ENCODE results near the gene HOMER2.
"Not testable (repeated sequence)": the region's sequence is repeated elsewhere in the genome, so short reads cannot be mapped to it uniquely, and the experiment has no call there.

HOMER2 gene

DNA sequence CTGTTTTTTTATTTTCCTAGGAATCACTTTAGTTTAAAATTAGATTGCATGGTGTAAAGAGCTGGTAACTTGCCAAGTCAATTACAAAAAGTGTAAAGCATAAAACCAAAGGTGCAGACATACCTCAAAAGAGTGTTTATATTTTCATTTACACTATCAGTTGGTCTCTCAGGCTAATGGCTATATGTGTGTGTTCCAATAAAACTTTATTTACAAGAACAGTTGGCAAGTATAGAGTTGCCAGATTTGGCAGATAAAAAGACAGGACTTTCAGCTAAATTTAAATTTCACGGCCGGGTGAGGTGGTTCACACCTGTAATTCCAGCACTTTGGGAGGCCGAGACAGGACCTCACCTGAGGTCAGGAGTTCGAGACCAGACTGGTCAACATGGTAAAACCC, 41.1 kb downstream of the HOMER2 start:
- Mint-ChIP-seq H3K4me3 (no peak overlapping the region), H3K9me3 (peaks cover 21 to 23% of the 10 kb centered on the region in 2 donors), H3K27me3 (peaks cover 4 to 7% of the 10 kb centered on the region in 2 donors), H3K4me1 (peaks cover 12 to 35% of the 10 kb centered on the region in 2 donors), H3K27ac (no peak overlapping the region), H3K36me3 (peaks cover 63 to 65% of the 10 kb centered on the region in 2 donors)
- no peak for ATAC-seq (replicated peaks)
- DNase-seq: no peak

DNA sequence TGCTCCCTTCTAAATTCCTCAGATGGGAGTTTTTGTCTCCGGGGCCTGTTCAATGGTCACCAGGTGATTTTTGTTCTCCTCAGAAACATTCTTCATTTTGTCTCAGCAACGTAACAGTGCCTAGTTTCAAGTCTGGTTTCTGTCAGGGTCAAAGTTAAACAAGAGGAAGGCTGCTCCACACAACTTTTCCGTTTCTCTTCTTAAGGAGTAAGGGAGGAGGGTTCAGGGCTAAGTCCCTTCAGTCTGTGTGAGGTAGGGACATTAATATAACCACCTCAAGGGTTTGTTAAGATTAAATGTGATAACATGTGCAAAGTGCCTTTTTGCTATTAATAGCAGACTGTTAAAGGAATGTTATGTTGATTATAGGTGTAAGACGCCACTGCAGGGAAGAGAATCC, 41.8 kb downstream of the HOMER2 start:
- ATAC-seq (replicated peaks) (no peak), DNase-seq (no peak)
- no peak overlapping the region for H3K4me3 Mint-ChIP-seq
- peaks cover 12 to 39% of the 10 kb centered on the region in 2 donors for H3K4me1 Mint-ChIP-seq
- H3K27me3 Mint-ChIP-seq: peaks cover 4 to 7% of the 10 kb centered on the region in 2 donors
- H3K36me3 Mint-ChIP-seq: peaks cover 65% of the 10 kb centered on the region in 2 donors
- H3K27ac Mint-ChIP-seq: peak overlapping the region; percentile 25
- peaks cover 22 to 23% of the 10 kb centered on the region in 2 donors for H3K9me3 Mint-ChIP-seq

DNA sequence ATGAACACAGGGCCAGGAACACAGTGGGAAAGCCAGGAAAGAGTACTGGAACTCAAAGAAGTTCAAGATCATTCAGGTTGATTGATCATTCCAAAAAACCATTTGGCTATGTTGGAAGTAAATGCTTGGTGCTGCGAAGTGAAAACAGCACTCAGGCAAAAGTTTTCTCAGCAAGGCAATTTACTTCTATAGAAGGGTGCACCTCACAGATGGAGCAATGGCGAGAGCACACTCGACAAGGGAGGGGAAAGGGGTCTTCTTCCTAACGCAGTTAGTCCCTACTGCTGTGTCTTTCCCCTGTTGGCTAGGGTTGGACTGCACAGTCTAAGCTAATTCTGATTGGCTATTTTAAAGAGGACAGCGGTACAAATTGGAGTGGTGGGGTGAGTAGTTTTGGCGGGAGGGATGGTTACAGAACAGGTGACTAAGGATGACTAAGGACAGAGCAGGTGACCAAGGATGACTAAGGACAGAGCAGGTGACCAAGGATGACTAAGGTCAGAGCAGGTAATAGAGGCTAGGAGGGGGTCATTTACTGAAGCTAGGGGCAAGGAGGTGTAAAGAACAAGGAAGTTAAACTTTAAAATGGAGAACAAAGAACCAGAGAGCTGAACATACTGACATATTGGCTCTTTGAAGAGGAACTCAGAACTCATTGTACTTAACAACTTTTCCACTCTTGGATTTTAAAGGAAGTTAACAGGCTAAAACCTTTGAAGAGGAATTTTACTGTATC, 43.3 kb downstream of the HOMER2 start:
- H3K4me1 Mint-ChIP-seq: peaks cover 11 to 49% of the 10 kb centered on the region in 2 donors
- H3K27me3 Mint-ChIP-seq: peaks cover 0 to 7% of the 10 kb centered on the region in 2 donors
- H3K36me3 Mint-ChIP-seq: peaks cover 56 to 64% of the 10 kb centered on the region in 2 donors
- peak overlapping the region; percentile 88 for H3K27ac Mint-ChIP-seq
- H3K9me3 Mint-ChIP-seq: peaks cover 22 to 23% of the 10 kb centered on the region in 2 donors
- peak; percentile 67 to 72 for ATAC-seq (replicated peaks)
- no peak for DNase-seq
- no peak overlapping the region for H3K4me3 Mint-ChIP-seq

DNA sequence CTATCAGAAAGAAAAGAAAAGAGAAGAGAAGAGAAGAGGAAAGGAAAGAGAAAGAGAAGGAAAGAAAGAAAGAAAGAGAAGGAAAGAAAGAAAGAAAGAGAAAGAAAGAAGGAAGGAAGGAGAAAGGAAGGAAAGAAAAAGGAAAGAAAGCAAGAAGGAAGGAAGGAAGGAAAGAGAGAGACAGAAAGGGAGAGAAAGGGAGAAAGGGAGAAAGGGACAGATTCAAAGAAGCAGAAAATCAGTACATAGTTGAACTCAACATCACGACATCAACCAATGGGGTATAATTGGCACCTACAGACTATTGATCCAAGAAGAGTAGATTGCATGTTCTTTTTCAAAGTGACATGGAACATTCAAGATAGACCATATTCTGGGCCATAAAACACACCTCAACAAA, 45.2 kb downstream of the HOMER2 start:
- peaks cover 11 to 54% of the 10 kb centered on the region in 2 donors for H3K4me1 Mint-ChIP-seq
- no peak for ATAC-seq (replicated peaks)
- H3K27ac Mint-ChIP-seq: no peak overlapping the region

DNA sequence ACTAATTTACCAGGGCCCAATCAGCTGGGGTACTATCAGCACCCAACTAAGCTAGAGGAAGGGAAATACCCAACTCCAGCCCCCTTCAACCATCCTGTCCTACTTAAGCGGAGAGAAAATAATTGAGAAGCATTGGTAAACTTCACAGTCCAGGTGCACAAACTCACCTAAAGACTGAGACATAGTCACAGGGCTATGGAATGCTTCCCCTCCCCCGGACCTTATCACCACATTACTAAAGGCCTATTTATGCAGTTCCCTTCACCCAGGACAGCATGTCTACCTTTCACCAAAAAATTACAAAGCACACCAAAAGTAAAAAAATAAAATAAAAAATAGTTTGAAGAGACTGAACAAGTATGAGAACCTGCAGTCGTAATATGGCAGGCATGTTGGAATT, 47.9 kb downstream of the HOMER2 start:
- no peak for DNase-seq
- H3K27ac Mint-ChIP-seq: no peak overlapping the region
- ATAC-seq (replicated peaks): no peak
- peaks cover 7 to 31% of the 10 kb centered on the region in 2 donors for H3K4me1 Mint-ChIP-seq
- peaks cover 20 to 23% of the 10 kb centered on the region in 2 donors for H3K9me3 Mint-ChIP-seq
- H3K4me3 Mint-ChIP-seq: no peak overlapping the region
- H3K27me3 Mint-ChIP-seq: peaks cover 0 to 7% of the 10 kb centered on the region in 2 donors
- H3K36me3 Mint-ChIP-seq: peaks cover 42 to 46% of the 10 kb centered on the region in 2 donors

More for the DNA sequence above, 45.2 kb downstream of the HOMER2 start:
- H3K4me3 Mint-ChIP-seq: no peak overlapping the region
- H3K9me3 Mint-ChIP-seq: peaks cover 22 to 23% of the 10 kb centered on the region in 2 donors
- no peak for DNase-seq
- peaks cover 0 to 7% of the 10 kb centered on the region in 2 donors for H3K27me3 Mint-ChIP-seq
- H3K36me3 Mint-ChIP-seq: peaks cover 54 to 61% of the 10 kb centered on the region in 2 donors

DNA sequence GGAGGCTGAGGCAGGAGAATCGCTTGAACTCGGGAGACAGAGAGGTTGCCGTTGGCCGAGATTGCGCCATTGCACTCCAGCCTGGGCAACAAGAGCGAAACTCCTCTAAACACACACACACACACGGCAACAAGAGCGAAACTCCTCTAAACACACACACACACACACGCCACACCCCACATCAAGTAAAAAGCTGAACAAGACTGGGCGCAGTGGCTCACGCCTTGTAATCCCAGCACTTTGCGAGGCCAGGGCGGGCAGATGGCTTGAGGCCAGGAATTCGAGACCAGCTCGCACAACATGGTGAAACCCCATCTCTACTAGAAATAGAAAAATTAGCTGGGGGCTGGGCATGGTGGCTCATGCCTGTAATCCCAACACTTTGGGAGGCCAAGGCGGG, 49.0 kb downstream of the HOMER2 start:
- ATAC-seq (replicated peaks) (no peak), DNase-seq (no peak)
- H3K9me3 Mint-ChIP-seq: peaks cover 10 to 13% of the 10 kb centered on the region in 2 donors
- peaks cover 31 to 36% of the 10 kb centered on the region in 2 donors for H3K36me3 Mint-ChIP-seq
- no peak overlapping the region for H3K27ac Mint-ChIP-seq
- peaks cover 3 to 26% of the 10 kb centered on the region in 2 donors for H3K4me1 Mint-ChIP-seq
- no peak overlapping the region for H3K4me3 Mint-ChIP-seq
- H3K27me3 Mint-ChIP-seq: peaks cover 0 to 7% of the 10 kb centered on the region in 2 donors

DNA sequence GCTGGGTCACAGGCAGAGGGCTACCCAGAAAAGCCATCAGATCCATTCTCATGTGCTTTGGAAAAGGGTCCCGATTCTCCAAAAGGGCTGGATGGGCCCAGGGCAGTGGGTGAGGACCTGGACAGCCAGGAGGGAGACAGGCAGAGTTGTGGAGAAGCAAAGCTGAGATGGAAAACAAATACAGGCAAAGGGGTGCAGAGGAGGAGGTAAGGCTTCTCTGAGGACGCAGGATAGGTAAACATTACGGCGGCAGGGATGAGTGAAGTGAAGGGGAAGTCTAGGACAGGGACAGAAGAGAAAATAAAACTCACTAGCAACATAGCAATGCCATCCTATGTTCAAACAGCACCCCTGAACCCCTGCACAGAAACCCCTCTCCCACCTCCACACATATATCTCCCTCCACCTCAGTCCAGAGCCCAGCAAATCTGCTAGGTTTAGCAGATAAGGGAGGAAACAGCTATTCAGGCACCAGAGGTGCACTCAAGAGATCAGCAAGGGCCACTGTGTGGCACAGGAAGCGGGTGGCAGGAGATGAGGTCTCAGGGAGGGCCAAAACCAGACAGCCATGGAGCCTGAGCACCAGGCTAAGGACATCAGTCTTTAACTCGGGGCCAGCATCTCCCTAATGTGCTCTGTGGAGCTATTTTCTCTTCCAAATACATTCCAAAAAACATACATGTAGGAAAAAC, 51.3 kb downstream of the HOMER2 start:
- H3K4me1 Mint-ChIP-seq: peaks cover 9 to 32% of the 10 kb centered on the region in 2 donors

DNA sequence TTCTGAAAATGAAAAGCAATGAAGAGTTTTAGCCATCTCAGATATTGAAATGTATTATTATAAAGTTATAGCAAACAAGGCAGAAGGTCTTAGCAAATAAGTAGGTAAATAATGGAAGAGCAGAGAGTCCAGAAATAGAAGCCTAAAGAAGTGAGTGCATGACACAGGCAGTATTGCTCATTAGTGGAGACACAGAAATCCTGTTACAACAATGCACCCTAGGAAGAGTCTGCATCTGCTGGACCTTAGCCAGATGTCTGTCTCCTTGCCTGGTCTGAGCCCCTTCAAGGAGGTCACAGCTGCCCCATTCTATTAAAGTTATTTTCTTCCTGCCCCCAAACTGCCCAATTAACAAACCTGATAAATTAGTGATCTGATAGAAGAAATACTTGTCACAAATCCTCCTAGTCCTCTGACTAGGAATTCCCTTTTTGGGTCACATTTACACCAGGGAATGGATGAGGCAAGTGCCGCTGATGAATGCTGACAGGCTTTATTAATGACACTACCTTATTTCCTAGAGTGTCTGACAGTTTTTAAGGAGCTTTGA, 51.9 kb downstream of the HOMER2 start:
- DNase-seq: no peak

More for the DNA sequence above, 51.3 kb downstream of the HOMER2 start:
- Mint-ChIP-seq H3K27me3 (no peaks in the 10 kb centered on the region), H3K9me3 (peaks cover 0 to 1% of the 10 kb centered on the region in 2 donors), H3K36me3 (peaks cover 28 to 29% of the 10 kb centered on the region in 2 donors), H3K4me3 (no peak overlapping the region), H3K27ac (no peak overlapping the region)
- ATAC-seq (replicated peaks) (no peak), DNase-seq (no peak)

DNA sequence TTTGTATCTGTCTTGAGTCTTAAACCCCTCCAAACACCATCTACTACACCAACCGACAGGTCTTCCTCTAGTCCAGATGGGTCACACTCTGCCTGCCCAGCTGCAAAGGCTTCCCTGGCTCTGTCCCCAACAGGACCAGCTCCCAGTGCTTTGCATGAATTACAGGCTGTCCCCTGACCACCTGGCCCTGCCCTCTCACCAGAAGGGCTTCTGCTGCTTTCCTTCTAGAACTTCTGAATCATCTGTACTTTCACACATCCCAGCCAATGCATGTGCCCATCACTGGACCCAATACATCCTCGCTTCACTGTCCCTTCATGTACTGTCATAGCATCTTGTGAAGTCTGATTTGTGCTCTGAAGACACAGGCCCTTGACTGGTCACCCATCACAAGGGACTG, 53.6 kb downstream of the HOMER2 start:
- peaks cover 11 to 27% of the 10 kb centered on the region in 2 donors for H3K4me1 Mint-ChIP-seq
- H3K27me3 Mint-ChIP-seq: no peaks in the 10 kb centered on the region
- no peak for DNase-seq
- H3K36me3 Mint-ChIP-seq: peaks cover 30 to 34% of the 10 kb centered on the region in 2 donors
- ATAC-seq (replicated peaks): no peak
- H3K9me3 Mint-ChIP-seq: no peaks in the 10 kb centered on the region
- H3K27ac Mint-ChIP-seq: no peak overlapping the region
- H3K4me3 Mint-ChIP-seq: peak overlapping the region in 1 of 2 donors; percentile 3

More for the DNA sequence above, 51.9 kb downstream of the HOMER2 start:
- H3K4me3 Mint-ChIP-seq: no peak overlapping the region
- no peak overlapping the region for H3K27ac Mint-ChIP-seq
- no peaks in the 10 kb centered on the region for H3K27me3 Mint-ChIP-seq
- peaks cover 13 to 33% of the 10 kb centered on the region in 2 donors for H3K4me1 Mint-ChIP-seq
- H3K36me3 Mint-ChIP-seq: peaks cover 31 to 36% of the 10 kb centered on the region in 2 donors
- no peaks in the 10 kb centered on the region for H3K9me3 Mint-ChIP-seq
- ATAC-seq (replicated peaks): no peak

DNA sequence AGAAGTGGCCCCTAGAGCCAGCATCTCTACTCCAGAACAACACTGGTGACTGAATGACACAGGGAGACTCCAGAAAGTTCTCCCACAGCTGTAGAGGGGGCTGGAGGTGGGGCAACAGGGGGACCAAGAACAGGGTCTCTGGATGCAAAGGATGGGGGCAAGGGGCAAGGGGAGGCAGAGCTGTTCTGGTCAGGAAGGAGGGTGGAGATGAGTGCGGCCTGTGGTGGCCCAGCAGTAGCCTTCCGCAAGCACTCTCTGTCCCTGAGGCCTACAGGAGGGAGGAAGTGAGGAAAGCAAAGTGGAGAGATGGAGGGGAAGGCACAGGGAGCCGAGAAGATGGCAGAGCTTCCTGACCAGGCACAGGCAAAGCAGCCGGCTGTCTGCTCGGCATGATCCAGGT, 56.5 kb downstream of the HOMER2 start:
- H3K36me3 Mint-ChIP-seq: peaks cover 35 to 39% of the 10 kb centered on the region in 2 donors
- ATAC-seq (replicated peaks) (no peak), DNase-seq (no peak)
- H3K4me3 Mint-ChIP-seq: no peak overlapping the region
- H3K4me1 Mint-ChIP-seq: peaks cover 11 to 24% of the 10 kb centered on the region in 2 donors
- no peaks in the 10 kb centered on the region for H3K9me3 Mint-ChIP-seq
- H3K27me3 Mint-ChIP-seq: no peaks in the 10 kb centered on the region
- H3K27ac Mint-ChIP-seq: peak overlapping the region; percentile 59

DNA sequence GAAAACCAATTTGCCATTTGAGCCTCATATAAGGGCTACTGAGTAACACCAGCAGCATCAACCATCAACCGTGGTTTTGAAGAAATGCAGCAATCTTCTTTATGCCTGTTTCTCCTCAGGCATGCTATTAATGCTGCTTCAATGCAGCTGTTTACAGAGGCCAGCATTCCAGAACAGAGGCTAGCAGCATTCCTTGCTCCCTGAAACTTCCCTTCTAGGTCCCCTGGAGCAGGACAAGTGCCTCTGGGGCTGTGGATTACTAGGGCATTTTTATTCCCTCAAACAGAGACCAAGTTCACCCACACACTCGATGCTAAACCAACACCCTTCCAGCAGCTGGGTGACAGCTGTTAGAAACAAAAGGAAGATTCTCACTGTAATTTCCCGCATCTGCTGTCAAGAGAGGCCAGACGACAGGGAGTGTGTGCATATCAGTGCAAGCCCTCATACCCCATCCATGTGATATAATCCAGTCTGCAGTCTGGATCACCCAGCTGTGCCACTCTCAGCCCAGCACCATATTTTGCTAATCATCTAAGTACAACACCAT, 57.5 kb downstream of the HOMER2 start:
- Mint-ChIP-seq H3K36me3 (peaks cover 36 to 47% of the 10 kb centered on the region in 2 donors), H3K4me3 (no peak overlapping the region), H3K27ac (peak overlapping the region; percentile 7), H3K9me3 (no peaks in the 10 kb centered on the region), H3K4me1 (peaks cover 11 to 24% of the 10 kb centered on the region in 2 donors), H3K27me3 (no peaks in the 10 kb centered on the region)
- ATAC-seq (replicated peaks): no peak
- DNase-seq: no peak

DNA sequence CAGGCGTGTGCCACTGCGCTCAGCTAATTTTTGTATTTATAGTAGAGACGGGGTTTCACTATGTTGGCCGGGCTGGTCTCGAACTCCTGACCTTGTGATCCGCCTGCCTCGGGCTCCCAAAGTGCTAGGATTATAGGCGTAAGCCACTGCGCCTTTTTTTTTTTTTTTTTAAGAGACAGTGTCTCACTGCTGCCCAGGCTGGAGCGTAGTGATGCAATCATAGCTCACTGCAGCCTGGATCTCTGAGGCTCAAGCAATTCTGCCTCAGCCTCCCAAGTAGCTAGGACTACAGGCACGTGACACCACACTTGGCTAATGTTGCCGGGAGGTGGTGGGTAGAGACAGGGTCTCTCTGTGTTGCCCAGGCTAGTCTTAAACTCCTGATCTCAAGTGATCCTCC, 59.0 kb downstream of the HOMER2 start:
- not testable (repeated sequence) for H3K9me3 Mint-ChIP-seq, H3K27ac Mint-ChIP-seq, H3K4me3 Mint-ChIP-seq

DNA sequence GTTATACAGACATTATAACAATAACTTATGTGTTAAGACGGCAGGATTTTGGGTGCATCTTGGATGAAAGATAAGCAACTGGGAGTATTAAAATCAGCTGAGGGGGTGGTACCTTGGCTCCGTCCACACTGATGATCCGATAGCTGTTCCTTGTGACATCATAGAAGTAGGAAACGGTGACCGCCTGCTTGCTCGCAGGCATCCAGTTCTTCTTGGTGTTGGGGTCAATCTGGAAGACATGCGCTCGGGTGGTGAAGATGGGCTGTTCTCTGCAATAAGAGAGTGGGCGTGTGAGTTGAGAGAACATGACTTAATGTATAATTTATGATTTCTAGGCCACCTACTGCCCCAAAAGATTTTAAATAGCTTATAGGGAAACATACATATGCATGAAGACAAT, 59.9 kb downstream of the HOMER2 start:
- Mint-ChIP-seq H3K27ac (no peak overlapping the region), H3K4me3 (no peak overlapping the region), H3K9me3 (no peaks in the 10 kb centered on the region), H3K36me3 (peaks cover 40 to 56% of the 10 kb centered on the region in 2 donors), H3K27me3 (no peaks in the 10 kb centered on the region), H3K4me1 (peaks cover 8 to 18% of the 10 kb centered on the region in 2 donors)
- no peak for ATAC-seq (replicated peaks)
- DNase-seq: no peak

More for the DNA sequence above, 59.0 kb downstream of the HOMER2 start:
- Mint-ChIP-seq H3K36me3 (peaks cover 45 to 61% of the 10 kb centered on the region in 2 donors), H3K4me1 (peaks cover 11 to 24% of the 10 kb centered on the region in 2 donors)
- DNase-seq; ATAC-seq (replicated peaks); H3K27me3 Mint-ChIP-seq: not testable (repeated sequence)

DNA sequence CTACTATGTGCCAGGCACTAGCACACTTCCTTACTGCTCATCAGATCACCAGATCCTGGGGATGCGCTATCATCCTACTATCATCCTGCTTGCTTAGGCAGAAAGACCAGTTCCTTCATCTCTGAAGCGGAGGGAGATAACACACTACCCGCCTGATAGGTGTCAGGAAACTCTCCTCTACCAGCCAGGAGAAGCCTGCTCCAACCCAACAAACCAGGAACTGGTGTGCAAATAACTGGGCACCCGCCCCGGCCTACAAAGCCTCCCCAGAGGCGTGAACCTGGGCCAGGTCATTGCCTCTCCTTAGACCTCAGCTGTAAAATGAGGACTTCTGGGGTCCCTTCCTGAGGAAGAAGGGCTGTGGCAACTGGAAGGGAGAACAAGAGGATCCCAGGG, 61.5 kb downstream of the HOMER2 start:
- H3K27ac Mint-ChIP-seq: no peak overlapping the region
- H3K36me3 Mint-ChIP-seq: peaks cover 34 to 48% of the 10 kb centered on the region in 2 donors
- no peak overlapping the region for H3K4me3 Mint-ChIP-seq
- no peaks in the 10 kb centered on the region for H3K27me3 Mint-ChIP-seq
- H3K4me1 Mint-ChIP-seq: peaks cover 3 to 9% of the 10 kb centered on the region in 2 donors
- DNase-seq (no peak), ATAC-seq (replicated peaks) (no peak)
- H3K9me3 Mint-ChIP-seq: no peaks in the 10 kb centered on the region
